LHCN-M2 (cell line): ENCODE results near the gene PCDHGB2. TPM values are rescaled to one million over a fixed set of nuclear protein-coding genes. Genes with fewer than 3 reads are reported as not detected.
"Not testable (repeated sequence)": the region's sequence is repeated elsewhere in the genome, so short reads cannot be mapped to it uniquely, and the experiment has no call there.

Source experiments
- DNase-seq: peaks from one replicate; pipeline ENCODE4 v3.0.0-alpha.2; 2012; ENCODE audit warnings: low read depth
- total RNA-seq: library from RNA; depleted of rRNA; stranded (reverse); fragments of >200 nt; gene quantifications from 2 replicates; pipeline ENCODE4 v1.2.3, GENCODE V29; 2014

PCDHGB2 gene
- total RNA-seq, 1 experiment from 2014 or later: 12.5 TPM

DNA sequence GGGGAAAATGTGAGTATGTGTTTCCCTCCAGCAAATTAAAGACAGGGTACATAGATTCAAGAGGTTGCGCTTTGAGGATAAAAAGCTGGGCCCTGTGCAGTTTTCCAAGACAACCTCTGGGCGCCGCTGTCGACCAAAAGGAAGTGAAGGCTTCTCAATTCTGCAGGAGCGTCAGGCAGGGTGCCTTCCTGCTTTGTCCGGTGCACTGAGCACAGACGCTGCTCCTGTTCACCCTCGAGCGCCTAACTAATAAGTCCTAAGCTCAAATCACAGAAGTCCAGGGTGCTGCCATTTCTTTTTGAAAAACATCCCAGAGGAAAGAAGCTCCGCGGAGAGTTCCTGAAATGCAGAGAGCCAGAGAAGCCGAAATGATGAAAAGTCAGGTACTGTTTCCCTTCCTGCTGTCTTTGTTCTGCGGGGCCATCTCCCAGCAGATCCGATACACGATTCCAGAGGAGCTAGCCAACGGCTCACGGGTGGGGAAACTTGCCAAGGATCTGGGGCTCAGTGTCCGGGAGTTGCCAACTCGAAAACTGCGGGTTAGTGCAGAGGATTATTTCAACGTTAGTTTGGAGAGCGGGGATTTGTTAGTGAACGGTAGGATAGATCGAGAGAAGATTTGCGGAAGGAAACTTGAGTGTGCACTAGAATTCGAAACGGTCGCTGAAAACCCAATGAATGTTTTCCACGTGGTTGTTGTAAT lies 9.7 kb upstream of the PCDHGB2 start, which contains the start of gene PCDHGB1:
TSS of gene PCDHGB1 (plus strand) at position 183 of the 703 bp plus-strand sequence. CDS start at position 345, 162 bp downstream.
- peak; percentile 74 for DNase-seq

DNA sequence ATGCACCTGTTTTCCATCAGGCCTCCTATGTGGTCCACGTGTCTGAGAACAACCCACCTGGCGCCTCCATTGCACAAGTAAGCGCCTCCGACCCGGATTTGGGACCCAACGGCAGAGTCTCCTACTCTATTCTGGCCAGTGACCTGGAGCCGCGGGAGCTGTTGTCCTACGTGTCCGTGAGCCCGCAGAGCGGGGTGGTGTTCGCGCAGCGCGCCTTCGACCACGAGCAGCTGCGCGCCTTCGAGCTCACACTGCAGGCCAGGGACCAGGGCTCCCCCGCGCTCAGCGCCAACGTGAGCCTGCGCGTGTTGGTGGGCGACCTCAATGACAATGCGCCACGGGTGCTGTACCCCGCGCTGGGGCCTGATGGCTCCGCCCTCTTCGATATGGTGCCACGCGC lies 8.2 kb upstream of the PCDHGB2 start:
- no peak for DNase-seq

DNA sequence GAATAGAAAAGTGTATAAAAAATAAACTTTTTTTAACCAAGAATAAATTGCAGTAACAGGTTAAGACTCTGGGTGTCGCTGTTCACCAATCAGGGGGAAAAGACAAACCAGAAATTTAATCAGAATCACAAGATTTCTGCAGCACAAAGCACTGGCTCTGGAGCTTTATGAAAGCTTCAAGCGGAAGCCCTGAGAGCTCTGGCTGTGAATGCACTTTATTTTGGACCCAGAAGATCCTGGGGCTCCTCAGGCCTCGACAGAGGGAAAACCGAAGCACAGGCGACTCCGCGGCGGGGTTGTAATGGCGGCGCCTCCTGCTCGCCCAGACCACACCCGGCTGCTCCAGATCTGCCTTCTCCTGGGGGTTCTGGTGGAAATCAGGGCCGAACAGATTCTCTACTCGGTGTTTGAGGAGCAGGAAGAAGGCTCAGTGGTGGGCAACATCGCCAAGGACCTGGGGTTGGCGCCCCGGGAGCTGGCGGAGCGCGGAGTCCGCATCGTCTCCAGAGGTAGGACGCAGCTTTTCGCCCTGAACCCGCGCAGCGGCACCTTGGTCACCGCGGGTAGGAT lies 4.8 kb upstream of the PCDHGB2 start, which contains the start of gene PCDHGA4:
TSS of gene PCDHGA4 (plus strand) at position 122 of the 570 bp plus-strand sequence. CDS start at position 209, 87 bp downstream.
- peak; percentile 12 for DNase-seq

DNA sequence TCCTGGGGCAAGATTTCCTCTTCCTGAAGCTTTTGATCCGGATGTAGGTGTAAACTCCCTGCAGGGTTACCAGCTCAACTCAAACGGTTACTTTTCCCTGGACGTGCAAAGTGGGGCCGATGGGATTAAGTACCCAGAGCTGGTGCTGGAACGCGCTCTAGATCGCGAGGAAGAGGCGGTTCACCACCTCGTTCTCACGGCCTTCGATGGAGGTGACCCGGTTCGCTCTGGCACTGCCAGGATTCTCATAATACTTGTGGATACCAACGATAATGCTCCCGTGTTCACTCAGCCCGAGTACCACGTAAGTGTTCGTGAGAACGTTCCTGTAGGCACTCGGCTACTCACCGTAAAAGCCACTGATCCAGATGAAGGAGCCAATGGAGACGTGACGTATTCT lies 4.2 kb upstream of the PCDHGB2 start:
- no peak for DNase-seq

DNA sequence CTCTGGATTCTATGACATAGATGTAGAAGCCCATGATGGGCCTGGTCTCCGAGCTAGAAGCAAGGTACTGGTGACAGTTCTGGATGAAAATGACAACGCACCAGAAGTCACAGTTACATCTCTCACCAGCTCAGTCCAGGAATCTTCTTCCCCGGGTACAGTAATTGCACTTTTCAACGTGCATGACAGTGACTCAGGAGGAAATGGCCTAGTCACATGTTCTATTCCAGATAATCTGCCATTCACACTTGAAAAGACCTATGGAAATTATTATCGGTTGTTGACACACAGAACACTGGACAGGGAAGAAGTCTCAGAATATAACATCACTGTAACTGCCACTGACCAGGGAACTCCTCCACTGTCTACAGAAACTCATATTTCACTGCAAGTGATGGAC lies 3.7 kb upstream of the PCDHGB2 start:
- DNase-seq: no peak

DNA sequence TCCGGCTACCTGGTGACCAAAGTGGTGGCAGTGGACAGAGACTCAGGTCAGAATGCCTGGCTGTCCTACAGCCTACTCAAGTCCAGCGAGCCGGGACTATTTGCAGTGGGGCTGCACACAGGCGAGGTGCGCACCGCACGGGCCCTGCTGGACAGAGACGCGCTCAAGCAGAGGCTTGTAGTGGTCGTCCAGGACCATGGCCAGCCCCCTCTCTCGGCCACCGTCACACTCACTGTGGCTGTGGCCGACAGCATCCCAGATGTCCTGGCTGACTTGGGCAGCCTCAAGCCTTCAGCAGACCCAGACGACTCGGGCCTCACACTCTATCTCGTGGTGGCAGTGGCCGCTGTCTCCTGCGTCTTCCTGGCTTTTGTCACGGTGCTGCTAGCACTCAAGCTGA lies 2.8 kb upstream of the PCDHGB2 start:
- no peak for DNase-seq

DNA sequence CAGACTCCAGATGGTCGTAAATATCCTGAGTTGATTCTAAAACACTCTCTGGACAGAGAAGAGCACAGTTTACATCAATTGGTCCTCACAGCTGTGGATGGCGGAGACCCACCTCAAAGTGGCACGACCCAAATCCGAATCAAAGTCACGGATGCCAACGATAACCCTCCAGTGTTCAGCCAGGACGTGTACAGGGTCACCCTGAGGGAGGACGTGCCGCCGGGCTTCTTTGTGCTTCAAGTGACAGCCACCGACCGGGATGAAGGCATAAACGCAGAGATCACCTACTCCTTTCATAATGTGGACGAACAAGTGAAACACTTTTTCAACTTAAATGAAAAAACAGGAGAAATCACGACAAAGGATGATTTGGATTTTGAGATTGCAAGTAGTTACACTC lies 891 bp downstream of the PCDHGB2 start:
- DNase-seq: no peak

DNA sequence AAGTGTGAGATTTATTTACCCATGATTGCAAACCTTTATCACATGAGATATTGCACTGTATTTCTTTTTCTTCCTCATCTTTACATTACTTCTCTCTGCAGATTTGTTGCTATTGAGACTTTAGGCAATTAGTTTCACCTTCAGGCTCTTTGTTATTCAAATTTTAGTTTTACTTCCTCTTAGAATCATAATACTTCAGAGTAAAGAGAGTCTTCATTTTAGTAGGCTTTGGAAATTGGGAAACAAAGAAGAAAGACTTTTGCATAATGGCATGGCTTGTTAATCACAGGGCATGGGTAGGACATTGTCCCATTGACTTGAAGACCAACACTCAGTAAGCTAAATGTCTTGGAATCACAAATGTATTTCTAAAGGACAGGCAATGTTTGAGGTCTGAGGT lies 2.9 kb downstream of the PCDHGB2 start:
- DNase-seq: no peak

DNA sequence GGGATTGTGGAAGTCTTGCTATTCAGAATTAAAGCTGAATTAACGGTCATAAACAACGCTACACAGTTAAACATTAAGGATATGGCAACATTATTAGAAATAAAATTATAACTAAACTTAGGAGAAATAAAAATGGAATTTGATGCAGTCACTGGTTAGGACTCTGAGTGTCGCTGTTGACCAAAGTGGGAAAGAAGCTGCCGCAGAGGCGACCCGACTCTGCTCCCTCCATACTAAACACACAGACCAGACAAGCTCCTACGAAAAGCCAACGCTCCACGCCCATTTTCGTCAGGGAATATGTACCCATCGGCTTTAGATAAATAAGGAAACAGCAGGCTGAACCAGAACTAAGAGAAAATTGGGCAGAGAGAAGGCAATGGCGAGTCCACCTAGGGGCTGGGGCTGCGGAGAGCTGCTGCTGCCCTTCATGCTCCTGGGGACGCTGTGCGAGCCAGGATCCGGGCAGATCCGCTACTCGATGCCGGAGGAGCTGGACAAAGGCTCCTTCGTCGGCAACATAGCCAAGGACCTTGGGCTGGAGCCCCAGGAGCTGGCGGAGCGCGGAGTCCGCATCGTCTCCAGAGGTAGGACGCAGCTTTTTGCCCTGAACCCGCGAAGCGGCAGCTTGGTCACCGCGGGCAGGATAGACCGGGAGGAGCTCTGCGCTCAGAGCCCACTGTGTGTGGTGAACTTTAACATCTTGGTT lies 4.3 kb downstream of the PCDHGB2 start, which contains the start of gene PCDHGA5:
TSS of gene PCDHGA5 (plus strand) at position 211 of the 709 bp plus-strand sequence. CDS start at position 380, 169 bp downstream.
- DNase-seq: no peak

DNA sequence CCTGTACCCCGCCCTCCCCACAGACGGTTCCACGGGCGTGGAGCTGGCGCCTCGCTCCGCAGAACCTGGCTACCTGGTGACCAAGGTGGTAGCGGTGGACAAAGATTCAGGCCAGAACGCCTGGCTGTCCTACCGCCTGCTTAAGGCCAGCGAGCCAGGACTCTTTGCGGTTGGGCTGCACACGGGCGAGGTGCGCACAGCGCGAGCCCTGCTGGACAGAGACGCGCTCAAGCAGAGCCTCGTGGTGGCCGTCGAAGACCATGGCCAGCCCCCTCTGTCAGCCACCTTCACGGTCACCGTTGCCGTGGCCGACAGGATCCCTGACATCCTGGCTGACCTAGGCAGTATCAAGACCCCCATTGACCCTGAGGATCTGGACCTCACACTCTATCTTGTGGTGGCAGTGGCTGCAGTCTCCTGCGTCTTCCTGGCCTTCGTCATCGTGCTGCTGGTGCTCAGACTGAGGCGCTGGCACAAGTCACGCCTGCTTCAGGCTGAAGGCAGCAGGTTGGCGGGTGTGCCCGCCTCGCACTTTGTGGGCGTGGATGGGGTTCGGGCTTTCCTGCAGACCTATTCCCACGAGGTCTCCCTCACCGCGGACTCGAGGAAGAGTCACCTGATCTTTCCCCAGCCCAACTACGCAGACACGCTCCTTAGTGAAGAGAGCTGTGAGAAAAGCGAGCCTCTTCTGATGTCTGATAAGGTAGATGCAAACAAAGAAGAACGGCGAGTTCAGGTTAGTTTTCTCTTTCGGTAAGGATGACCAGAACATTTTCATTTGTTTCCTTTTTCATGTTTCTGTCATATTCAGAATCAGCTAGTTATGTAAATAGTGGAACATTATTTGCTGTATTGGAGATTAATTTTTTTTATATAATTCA lies 6.5 kb downstream of the PCDHGB2 start:
- no peak for DNase-seq

DNA sequence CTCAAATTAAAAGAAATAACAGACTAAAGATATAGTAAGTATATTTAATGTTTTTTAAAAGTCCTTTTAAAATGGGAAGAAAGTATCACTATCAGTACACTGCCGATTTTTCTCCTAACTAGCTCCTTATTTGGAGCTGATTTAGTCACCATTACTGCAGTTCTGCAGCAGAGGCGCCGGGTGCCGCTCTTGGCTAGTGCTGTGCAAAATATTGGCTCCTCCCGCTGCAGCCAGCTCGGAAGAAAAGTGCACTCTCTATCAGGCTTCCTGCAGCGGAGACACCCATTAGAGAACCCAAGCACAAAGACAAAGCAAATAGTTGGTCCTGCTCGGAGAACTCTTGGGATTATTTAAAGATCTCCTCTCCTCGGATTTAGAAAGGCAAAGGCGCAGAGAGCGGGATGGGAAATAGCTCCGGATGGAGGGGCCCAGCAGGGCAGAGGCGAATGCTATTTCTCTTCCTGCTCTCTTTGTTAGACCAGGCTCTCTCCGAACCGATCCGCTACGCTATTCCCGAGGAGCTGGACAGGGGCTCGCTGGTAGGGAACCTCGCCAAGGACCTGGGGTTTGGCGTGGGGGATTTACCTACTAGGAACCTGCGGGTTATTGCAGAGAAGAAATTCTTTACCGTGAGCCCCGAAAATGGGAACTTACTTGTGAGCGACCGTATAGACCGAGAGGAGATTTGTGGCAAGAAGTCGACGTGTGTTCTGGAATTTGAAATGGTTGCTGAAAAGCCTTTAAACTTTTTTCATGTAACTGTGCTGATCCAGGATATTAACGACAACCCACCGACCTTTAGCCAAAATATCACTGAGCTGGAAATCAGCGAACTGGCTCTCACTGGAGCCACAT lies 10.4 kb downstream of the PCDHGB2 start, which contains the start of gene PCDHGB3:
TSS of gene PCDHGB3 (plus strand) at position 249 of the 855 bp plus-strand sequence. CDS start at position 402, 153 bp downstream.
- no peak for DNase-seq

DNA sequence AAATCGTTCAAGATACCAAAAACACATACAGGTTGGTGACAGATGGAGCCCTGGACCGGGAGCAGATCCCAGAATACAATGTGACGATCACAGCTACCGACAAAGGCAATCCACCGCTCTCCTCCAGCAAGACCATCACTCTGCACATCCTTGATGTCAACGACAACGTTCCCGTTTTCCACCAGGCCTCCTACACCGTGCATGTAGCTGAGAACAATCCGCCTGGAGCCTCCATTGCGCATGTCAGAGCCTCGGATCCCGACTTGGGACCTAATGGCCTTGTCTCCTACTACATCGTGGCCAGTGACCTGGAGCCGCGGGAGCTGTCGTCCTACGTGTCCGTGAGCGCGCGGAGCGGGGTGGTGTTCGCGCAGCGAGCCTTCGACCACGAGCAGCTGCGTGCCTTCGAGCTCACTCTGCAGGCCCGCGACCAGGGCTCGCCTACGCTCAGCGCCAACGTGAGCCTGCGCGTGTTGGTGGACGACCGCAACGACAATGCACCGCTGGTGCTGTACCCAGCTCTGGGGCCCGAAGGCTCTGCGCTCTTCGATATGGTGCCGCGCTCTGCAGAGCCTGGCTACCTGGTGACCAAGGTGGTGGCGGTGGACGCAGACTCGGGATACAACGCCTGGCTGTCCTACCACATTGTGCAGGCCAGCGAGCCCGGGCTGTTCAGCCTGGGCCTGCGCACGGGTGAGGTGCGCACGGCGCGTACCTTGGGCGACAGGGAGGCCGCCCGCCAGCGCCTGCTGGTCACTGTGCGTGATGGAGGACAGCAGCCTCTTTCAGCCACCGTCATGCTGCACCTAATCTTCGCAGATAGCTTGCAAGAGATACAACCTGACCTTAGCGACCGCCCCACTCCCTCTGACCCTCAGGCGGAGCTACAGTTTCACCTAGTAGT lies 12.0 kb downstream of the PCDHGB2 start:
- no peak for DNase-seq

DNA sequence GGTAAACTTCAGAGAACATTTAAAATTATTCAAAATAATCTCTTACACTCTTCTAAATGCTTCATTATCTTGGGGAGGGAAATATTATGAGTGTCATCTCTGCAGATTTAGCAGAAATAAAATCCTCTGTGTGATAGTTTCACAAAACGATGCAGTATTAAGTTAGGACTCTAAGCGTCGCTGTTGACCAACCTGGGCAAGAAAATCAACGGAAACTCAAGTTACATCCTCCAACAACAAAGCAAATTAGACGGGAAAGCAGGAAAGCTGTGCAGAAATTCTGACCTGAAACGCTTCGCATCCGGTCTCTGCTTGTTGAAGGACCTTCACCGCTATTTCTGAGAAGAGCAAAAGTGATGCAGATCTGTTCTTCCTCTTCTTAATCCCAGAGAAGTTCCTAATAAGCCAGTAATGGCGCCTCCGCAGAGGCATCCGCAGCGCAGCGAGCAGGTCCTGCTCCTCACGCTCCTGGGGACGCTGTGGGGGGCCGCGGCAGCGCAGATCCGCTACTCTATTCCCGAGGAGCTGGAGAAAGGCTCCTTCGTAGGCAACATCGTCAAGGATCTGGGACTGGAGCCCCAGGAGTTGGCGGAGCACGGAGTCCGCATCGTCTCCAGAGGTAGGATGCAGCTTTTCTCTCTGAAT lies 14.0 kb downstream of the PCDHGB2 start, which contains the start of gene PCDHGA6:
TSS of gene PCDHGA6 (plus strand) at position 219 of the 645 bp plus-strand sequence. CDS start at position 412, 193 bp downstream.
- no peak for DNase-seq

DNA sequence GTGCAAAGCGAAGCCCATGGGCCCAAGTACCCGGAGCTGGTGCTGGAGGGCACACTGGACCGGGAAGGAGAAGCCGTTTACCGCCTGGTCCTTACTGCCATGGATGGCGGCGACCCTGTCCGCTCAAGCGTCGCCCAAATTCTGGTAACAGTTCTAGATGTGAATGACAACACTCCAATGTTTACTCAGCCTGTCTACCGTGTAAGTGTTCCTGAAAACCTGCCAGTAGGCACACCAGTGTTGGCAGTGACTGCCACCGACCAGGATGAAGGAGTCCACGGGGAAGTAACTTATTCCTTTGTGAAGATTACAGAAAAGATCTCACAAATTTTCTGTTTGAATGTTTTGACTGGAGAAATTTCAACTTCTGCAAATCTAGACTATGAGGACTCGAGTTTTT lies 14.8 kb downstream of the PCDHGB2 start:
- DNase-seq: no peak

DNA sequence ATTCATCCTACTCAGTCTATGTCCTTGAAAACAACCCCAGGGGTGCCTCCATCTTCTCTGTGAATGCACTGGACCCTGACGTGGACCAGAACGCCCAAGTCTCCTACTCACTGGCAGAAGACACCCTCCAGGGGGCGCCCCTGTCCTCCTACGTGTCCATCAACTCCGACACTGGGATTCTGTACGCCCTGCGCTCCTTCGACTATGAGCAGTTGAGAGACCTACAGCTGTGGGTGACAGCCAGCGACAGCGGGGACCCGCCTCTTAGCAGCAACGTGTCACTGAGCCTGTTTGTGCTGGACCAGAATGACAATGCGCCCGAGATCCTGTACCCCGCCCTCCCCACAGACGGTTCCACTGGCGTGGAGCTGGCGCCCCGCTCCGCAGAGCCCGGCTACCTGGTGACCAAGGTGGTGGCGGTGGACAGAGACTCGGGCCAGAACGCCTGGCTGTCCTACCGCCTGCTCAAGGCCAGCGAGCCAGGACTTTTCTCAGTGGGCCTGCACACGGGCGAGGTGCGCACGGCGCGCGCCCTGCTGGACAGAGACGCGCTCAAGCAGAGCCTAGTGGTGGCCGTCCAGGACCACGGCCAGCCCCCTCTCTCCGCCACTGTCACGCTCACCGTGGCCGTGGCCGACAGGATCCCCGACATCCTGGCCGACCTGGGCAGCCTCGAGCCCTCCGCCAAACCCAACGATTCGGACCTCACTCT lies 15.8 kb downstream of the PCDHGB2 start:
- DNase-seq: not testable (repeated sequence)

DNA sequence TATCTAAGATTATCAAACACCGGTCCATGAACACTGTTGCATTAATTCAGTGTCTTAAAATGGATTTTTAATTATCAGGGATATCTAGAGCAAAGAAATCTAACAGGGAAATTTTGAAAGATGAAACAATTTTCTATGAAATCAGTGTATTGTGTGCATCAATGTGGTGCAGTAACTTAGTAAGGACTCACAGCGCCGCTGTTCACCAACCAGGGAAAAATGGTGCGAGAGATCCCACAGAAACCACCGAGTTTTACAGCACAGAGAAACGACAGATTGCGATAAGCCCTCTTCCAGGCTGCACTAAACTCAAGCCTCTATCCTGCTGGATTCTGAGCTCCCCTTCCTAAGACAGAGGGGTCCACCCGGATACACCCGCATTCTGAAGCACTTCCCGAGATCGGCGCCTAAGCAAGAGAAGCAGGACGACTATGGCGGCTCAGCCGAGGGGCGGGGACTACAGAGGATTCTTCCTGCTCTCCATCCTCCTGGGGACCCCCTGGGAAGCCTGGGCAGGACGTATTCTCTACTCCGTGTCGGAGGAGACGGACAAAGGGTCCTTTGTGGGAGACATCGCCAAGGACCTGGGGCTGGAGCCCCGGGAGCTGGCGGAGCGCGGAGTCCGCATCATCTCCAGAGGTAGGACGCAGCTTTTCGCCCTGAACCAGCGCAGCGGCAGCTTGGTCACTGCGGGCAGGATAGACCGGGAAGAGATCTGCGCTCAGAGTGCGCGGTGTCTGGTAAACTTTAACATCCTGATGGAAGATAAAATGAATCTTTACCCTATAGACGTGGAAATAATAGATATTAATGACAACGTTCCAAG lies 22.9 kb downstream of the PCDHGB2 start, which contains the start of gene PCDHGA7:
TSS of gene PCDHGA7 (plus strand) at position 274 of the 826 bp plus-strand sequence. CDS start at position 432, 158 bp downstream.
- DNase-seq: no peak

DNA sequence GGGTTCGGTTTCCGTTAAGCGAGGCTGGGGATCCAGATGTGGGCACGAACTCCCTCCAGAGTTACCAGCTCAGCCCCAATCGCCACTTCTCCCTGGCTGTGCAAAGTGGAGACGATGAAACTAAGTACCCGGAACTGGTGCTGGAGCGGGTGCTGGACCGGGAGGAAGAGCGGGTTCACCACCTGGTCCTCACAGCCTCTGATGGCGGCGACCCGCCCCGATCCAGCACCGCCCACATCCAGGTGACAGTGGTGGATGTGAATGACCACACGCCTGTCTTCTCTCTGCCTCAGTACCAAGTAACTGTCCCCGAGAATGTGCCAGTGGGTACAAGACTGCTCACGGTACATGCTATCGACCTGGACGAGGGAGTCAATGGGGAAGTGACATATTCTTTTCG lies 23.6 kb downstream of the PCDHGB2 start:
- no peak for DNase-seq
